HG03378 (cell line): ENCODE results near the gene OR2T1.
"Not testable (repeated sequence)": the region's sequence is repeated elsewhere in the genome, so short reads cannot be mapped to it uniquely, and the experiment has no call there.

Experiments used
- ATAC-seq: cut with Tn5 transposase; IDR thresholded peaks from one replicate; pipeline ENCODE4 v1.9.1; 2021; ENCODE audit warnings: mild to moderate bottlenecking, moderate library complexity; ENCODE audit not compliant: unreplicated experiment

The OR2T1 gene

GRCh38 chr1:248433811-248434415, 31.1 kb downstream of the OR2T1 start:
- not testable (repeated sequence) for ATAC-seq

GRCh38 chr1:248434913-248435312, 32.1 kb downstream of the OR2T1 start:
- ATAC-seq = peak; percentile 54

GRCh38 chr1:248436303-248436702, 33.5 kb downstream of the OR2T1 start:
- ATAC-seq = peak; percentile 48

- not testable (repeated sequence) for ATAC-seq
These were observed 35.8 kb downstream of the OR2T1 start for GRCh38 chr1:248438668-248439067.

- not testable (repeated sequence) for ATAC-seq
These were observed 36.4 kb downstream of the OR2T1 start for GRCh38 chr1:248439283-248439682.

GRCh38 chr1:248442500-248443277, 39.8 kb downstream of the OR2T1 start:
- ATAC-seq = not testable (repeated sequence)

GRCh38 chr1:248444603-248445002, 41.8 kb downstream of the OR2T1 start:
- not testable (repeated sequence) for ATAC-seq

- not testable (repeated sequence) for ATAC-seq
These were observed 42.6 kb downstream of the OR2T1 start, which contains the start of gene OR2T2 for GRCh38 chr1:248445399-248445798. Gene OR2T2, plus strand, starts transcription at chr1:248445637. Its CDS starts 7,161 bp downstream, at chr1:248452798.

- peak; percentile 72 for ATAC-seq
These were observed 45.7 kb downstream of the OR2T1 start for GRCh38 chr1:248448409-248449074.

- not testable (repeated sequence) for ATAC-seq
These were observed 47.1 kb downstream of the OR2T1 start for GRCh38 chr1:248449821-248450465.

- peak; percentile 76 for ATAC-seq
These were observed 47.8 kb downstream of the OR2T1 start for GRCh38 chr1:248450466-248451145.

- ATAC-seq = not testable (repeated sequence)
These were observed 50.8 kb downstream of the OR2T1 start for GRCh38 chr1:248453619-248454018.

GRCh38 chr1:248455045-248455444, 52.2 kb downstream of the OR2T1 start:
- ATAC-seq = not testable (repeated sequence)

GRCh38 chr1:248456635-248457034, 53.8 kb downstream of the OR2T1 start:
- ATAC-seq = not testable (repeated sequence)
